Endodermal cell (in vitro differentiated cells): ENCODE results near the gene EEFSEC. TPM values are rescaled to one million over a fixed set of nuclear protein-coding genes. Genes with fewer than 3 reads are reported as not detected.

Experiments used
- DNase-seq: peaks from one replicate; pipeline ENCODE4 v3.0.0-alpha.2; 2017
- H3K27ac ChIP-seq: 2 replicates; pipeline ENCODE4 v1.5.1; 2013; ENCODE audit warnings: mild to moderate bottlenecking, low read depth, low read length, moderate library complexity
- H3K27me3 ChIP-seq: 2 replicates; pipeline ENCODE4 v1.6.1; 2013; ENCODE audit warnings: mild to moderate bottlenecking, low read length, moderate library complexity; ENCODE audit not compliant: insufficient read depth, control insufficient read depth, poor library complexity, severe bottlenecking
- H3K36me3 ChIP-seq: 2 replicates; pipeline ENCODE4 v1.7.0; 2013; ENCODE audit warnings: mild to moderate bottlenecking, low read length, moderate library complexity; ENCODE audit not compliant: control insufficient read depth, insufficient read depth
- H3K4me1 ChIP-seq: one replicate; pipeline ENCODE4 v1.7.0; 2013; ENCODE audit warnings: low read length; ENCODE audit not compliant: control insufficient read depth, insufficient read depth
- H3K4me3 ChIP-seq: 2 replicates; pipeline ENCODE4 v1.5.1; 2013; ENCODE audit warnings: mild to moderate bottlenecking, low read length, moderate library complexity
- H3K9ac ChIP-seq: 2 replicates; pipeline ENCODE4 v1.6.1; 2013; ENCODE audit warnings: mild to moderate bottlenecking, low read length, moderate library complexity; ENCODE audit not compliant: poor library complexity, severe bottlenecking; ENCODE audit errors: extremely low read depth
- H3K9me3 ChIP-seq: 2 replicates; pipeline ENCODE4 v1.6.1; 2013; ENCODE audit warnings: mild to moderate bottlenecking, low read length, moderate library complexity; ENCODE audit not compliant: control insufficient read depth
- H3K27ac Mint-ChIP-seq: 2 replicates; pipeline ENCODE4 v1.8.0; 2020; ENCODE audit warnings: mixed read lengths
- H3K27me3 Mint-ChIP-seq: 2 replicates; pipeline ENCODE4 v1.8.0; 2021; ENCODE audit warnings: mild to moderate bottlenecking, mixed read lengths; ENCODE audit not compliant: insufficient read depth
- H3K36me3 Mint-ChIP-seq: 2 replicates; pipeline ENCODE4 v1.8.0; 2020; ENCODE audit warnings: low read depth, mixed read lengths
- H3K4me1 Mint-ChIP-seq: 2 replicates; pipeline ENCODE4 v1.8.0; 2020; ENCODE audit warnings: mixed read lengths
- H3K4me3 Mint-ChIP-seq: 2 replicates; pipeline ENCODE4 v1.8.0; 2020; ENCODE audit warnings: mild to moderate bottlenecking, moderate library complexity, mixed read lengths
- H3K9me3 Mint-ChIP-seq: 2 replicates; pipeline ENCODE4 v1.8.0; 2020; ENCODE audit warnings: mild to moderate bottlenecking, mixed read lengths
- CTCF ChIP-seq: fragments of 200-600 bp; sonication (generic); conservative IDR thresholded peaks from 2 replicates; pipeline ENCODE4 v1.5.0; 2021; ENCODE audit warnings: antibody characterized with exemption, mild to moderate bottlenecking
- WGBS, 2 experiments: methylation state at CpG; one replicate each; pipeline versions ENCODE4 v1.1.5 to v1.1.7; 2013; ENCODE audit warnings: missing lambda C conversion rate in 2 of 2, mixed read lengths in 1 of 2; ENCODE audit not compliant: insufficient coverage in 1 of 2, insufficient read length in 1 of 2; 5-methylcytosine and 5-hydroxymethylcytosine counted together
- total RNA-seq, 2 donors: library from RNA; stranded (reverse); fragmentation: NEBNext Ultra II Directional in 1 of 2; extraction: Animal tissue kit (Norgen Biotek cat#: 25700) in 1 of 2; gene quantifications; 2 replicates in 1 of 2; 3 replicates in 1 of 2; pipeline ENCODE4 v1.2.1, GENCODE V29; 2021

Gene EEFSEC
- total RNA-seq, 2 donors from 2014 or later = 11.9 to 15.8 TPM

GRCh38 chr3:128168836-128169235 is 15.6 kb downstream of the EEFSEC start:
- Histone ChIP-seq H3K9me3 (no peaks in the 10 kb centered on the region), H3K9ac (no peak overlapping the region), H3K27me3 (no peaks in the 10 kb centered on the region), H3K4me1 (peaks cover 9% of the 10 kb centered on the region), H3K4me3 (no peak overlapping the region), H3K27ac (peak overlapping the region; percentile 88), H3K36me3 (no peaks in the 10 kb centered on the region)
- Mint-ChIP-seq H3K9me3 (no peaks in the 10 kb centered on the region), H3K4me3 (no peak overlapping the region), H3K4me1 (peaks cover 21% of the 10 kb centered on the region), H3K36me3 (no peaks in the 10 kb centered on the region), H3K27ac (no peak overlapping the region), H3K27me3 (peaks cover 3% of the 10 kb centered on the region)
- WGBS, 2 experiments = 97 to 100% methylated on average over 3 to 4 of the region's 4 CpGs
- DNase-seq = no peak
- no peak for TF ChIP-seq CTCF

- H3K4me1 ChIP-seq = peaks cover 9% of the 10 kb centered on the region
- peak; percentile 67 for TF ChIP-seq CTCF
- 54 to 86% methylated on average over 3 to 5 of the region's 5 CpGs for WGBS, 2 experiments
- H3K4me3 ChIP-seq = no peak overlapping the region
- H3K36me3 Mint-ChIP-seq = no peaks in the 10 kb centered on the region
- DNase-seq = peak; percentile 68
- no peaks in the 10 kb centered on the region for H3K27me3 ChIP-seq
- no peak overlapping the region for H3K27ac ChIP-seq
- no peaks in the 10 kb centered on the region for H3K9me3 ChIP-seq
- H3K27ac Mint-ChIP-seq = no peak overlapping the region
- H3K9ac ChIP-seq = no peak overlapping the region
- no peak overlapping the region for H3K4me3 Mint-ChIP-seq
- peaks cover 24% of the 10 kb centered on the region for H3K4me1 Mint-ChIP-seq
- H3K36me3 ChIP-seq = no peaks in the 10 kb centered on the region
- H3K27me3 Mint-ChIP-seq = no peaks in the 10 kb centered on the region
- H3K9me3 Mint-ChIP-seq = no peaks in the 10 kb centered on the region
These were observed 17.7 kb downstream of the EEFSEC start for GRCh38 chr3:128170866-128171516.

- H3K4me3 Mint-ChIP-seq = no peak overlapping the region
- no peak overlapping the region for H3K27ac ChIP-seq
- H3K36me3 ChIP-seq = no peaks in the 10 kb centered on the region
- H3K27me3 ChIP-seq = no peaks in the 10 kb centered on the region
- H3K9me3 Mint-ChIP-seq = no peaks in the 10 kb centered on the region
- H3K9ac ChIP-seq = no peak overlapping the region
- no peaks in the 10 kb centered on the region for H3K36me3 Mint-ChIP-seq
- peaks cover under 1% of the 10 kb centered on the region for H3K4me1 ChIP-seq
- no peak overlapping the region for H3K4me3 ChIP-seq
- H3K27ac Mint-ChIP-seq = no peak overlapping the region
- WGBS, 2 experiments = 92 to 99% methylated on average over 7 to 8 of the region's 8 CpGs
- H3K4me1 Mint-ChIP-seq = peaks cover 10% of the 10 kb centered on the region
- H3K27me3 Mint-ChIP-seq = no peaks in the 10 kb centered on the region
- no peak for TF ChIP-seq CTCF
- DNase-seq = no peak
- H3K9me3 ChIP-seq = no peaks in the 10 kb centered on the region
These were observed 19.9 kb downstream of the EEFSEC start for GRCh38 chr3:128173200-128173599.
